K562 (cell line): ENCODE data around the gene IRAK2. TPM values are rescaled to one million over a fixed set of nuclear protein-coding genes. Genes with fewer than 3 reads are reported as not detected.

Experiments
- ATAC-seq: fragments of 200-7000 bp; cut with Tn5 transposase; 3 replicates; pipeline ENCODE4 v1.9.1; 2020; ENCODE audit warnings: moderate library complexity
- BruUV-seq: library from RNA; stranded (reverse); fragments of 400-500 nt; replicated peaks from 2 replicates; lab custom pipeline; 2021; lab: Mats Ljungman, UMichigan
- CTCF ChIA-PET: fragments of 300-600 bp; formaldehyde crosslinking; extraction: SDS; loops from one replicate; lab custom pipeline; 2021; ENCODE audit warnings: low intra/inter-chr PET ratio; lab: Yijun Ruan, JAX
- POLR2A ChIA-PET: fragments of 300-600, 350-650 bp; sonication (Branson Sonifier 250); formaldehyde crosslinking; extraction: SDS; loops from one replicate; lab custom pipeline; 2021; ENCODE audit warnings: antibody characterized with exemption, inconsistent platforms; lab: Yijun Ruan, JAX
- DNase-seq, 4 experiments: peaks; one replicate each; pipeline versions ENCODE4 v3.0.0 to v3.0.0-alpha.2; 2011 to 2018; ENCODE audit warnings: low spot score in 3 of 4, mixed read lengths in 3 of 4; ENCODE audit errors: extremely low read depth in 1 of 4
- FAIRE-seq: peaks from 2 replicates; lab custom pipeline; 2011; peaks lifted over from hg19 to GRCh38; lab: Jason Lieb, UNC
- H2AFZ ChIP-seq: 2 replicates; pipeline ENCODE4 v1.6.0; 2011; ENCODE audit warnings: low read depth, low read length, control low read depth, inconsistent platforms
- H3K27ac ChIP-seq: fragments of 200-600 bp; 3 replicates; pipeline ENCODE4 v1.8.0; 2011; ENCODE audit warnings: low read depth, mild to moderate bottlenecking, control low read depth, inconsistent platforms, low read length, moderate library complexity, mixed read lengths; ENCODE audit errors: extremely low read depth
- H3K27me3 ChIP-seq, 2 experiments: fragments of 300-600 bp in 1 of 2; 2 replicates in 1 of 2; 3 replicates in 1 of 2; pipeline versions ENCODE4 v1.6.0 to v1.8.0; 2011; ENCODE audit warnings: inconsistent platforms in 2 of 2, low read length in 2 of 2, mild to moderate bottlenecking in 1 of 2, mixed read lengths in 1 of 2, moderate library complexity in 1 of 2; ENCODE audit not compliant: control insufficient read depth in 2 of 2, insufficient read depth in 2 of 2
- H3K36me3 ChIP-seq: fragments of 300-600 bp; 3 replicates; pipeline ENCODE4 v1.8.0; 2011; ENCODE audit warnings: mild to moderate bottlenecking, low read length, inconsistent platforms; ENCODE audit not compliant: control insufficient read depth, insufficient read depth
- H3K4me1 ChIP-seq, 2 experiments: fragments of 200-600 bp in 1 of 2; replicated peaks in 1 of 2; 2 replicates in 1 of 2; 3 replicates in 1 of 2; pipeline versions ENCODE4 v1.5.1 to v1.8.0; 2011; ENCODE audit warnings: inconsistent platforms in 2 of 2, low read length in 2 of 2, mild to moderate bottlenecking in 1 of 2, mixed read lengths in 1 of 2, moderate library complexity in 1 of 2; ENCODE audit not compliant: control insufficient read depth in 2 of 2, insufficient read depth in 2 of 2
- H3K4me2 ChIP-seq: 2 replicates; pipeline ENCODE4 v1.6.1; 2011; ENCODE audit warnings: low read length, control low read depth, inconsistent platforms, mixed read lengths; ENCODE audit not compliant: insufficient read depth
- H3K4me3 ChIP-seq: fragments of 200-600 bp; sonication (generic), shearing (Covaris generic); 2 replicates; pipeline ENCODE4 v1.5.1; 2016; ENCODE audit warnings: control low read depth, inconsistent platforms
- H3K79me2 ChIP-seq: fragments of 200-600 bp; 3 replicates; pipeline ENCODE4 v1.8.0; 2011; ENCODE audit warnings: low read length, inconsistent platforms; ENCODE audit not compliant: control insufficient read depth, insufficient read depth
- H3K9ac ChIP-seq, 2 experiments: 2 replicates each; pipeline versions ENCODE4 v1.6.0 to v1.6.1; 2011; ENCODE audit warnings: low read depth in 2 of 2, low read length in 2 of 2, control low read depth in 1 of 2, inconsistent platforms in 1 of 2, mild to moderate bottlenecking in 1 of 2, mixed read lengths in 1 of 2; ENCODE audit not compliant: insufficient read depth in 1 of 2
- H3K9me1 ChIP-seq: one replicate; pipeline ENCODE4 v1.6.0; 2011; ENCODE audit warnings: inconsistent platforms, mild to moderate bottlenecking, low read length, moderate library complexity; ENCODE audit not compliant: control insufficient read depth, insufficient read depth
- H3K9me3 ChIP-seq: replicated peaks from 2 replicates; pipeline ENCODE4 v1.5.1; 2011; ENCODE audit warnings: low read depth, low read length, inconsistent platforms; ENCODE audit not compliant: control insufficient read depth, insufficient read depth
- H4K20me1 ChIP-seq: replicated peaks from 2 replicates; pipeline ENCODE4 v1.6.1; 2011; ENCODE audit warnings: low read length, inconsistent platforms, mixed read lengths; ENCODE audit not compliant: control insufficient read depth, insufficient read depth
- ATF1 ChIP-seq, 2 experiments: fragments of 450-650 bp in 1 of 2; IDR thresholded peaks; 2 replicates each; pipeline ENCODE4 v1.6.1; 2016; ENCODE audit warnings: missing compliant biosample characterization in 1 of 2, missing genetic modification characterization in 1 of 2
- CBX3 ChIP-seq, 2 experiments: IDR thresholded peaks; 1 replicate in 1 of 2; 2 replicates in 1 of 2; pipeline ENCODE4 v1.6.1; 2012; ENCODE audit warnings: inconsistent platforms in 2 of 2, low read length in 2 of 2, borderline replicate concordance in 1 of 2, control low read depth in 1 of 2
- CHD4 ChIP-seq: fragments of 200-600 bp; sonication (generic); IDR thresholded peaks from 3 replicates; pipeline ENCODE4 v1.6.1; 2012; ENCODE audit warnings: low read depth, mild to moderate bottlenecking, mixed read lengths, low read length, inconsistent platforms; ENCODE audit not compliant: insufficient read depth, insufficient replicate concordance, poor library complexity, severe bottlenecking
- CREB3 ChIP-seq: fragments of 450-650 bp; conservative IDR thresholded peaks from 2 replicates; pipeline ENCODE4 v1.6.1; 2016; ENCODE audit warnings: missing genetic modification characterization, low read depth, mild to moderate bottlenecking, missing compliant biosample characterization, moderate library complexity
- DPF2 ChIP-seq: fragments of 450-650 bp; IDR thresholded peaks from 2 replicates; pipeline ENCODE4 v1.6.1; 2016
- FOXP1 ChIP-seq: sonication (generic); formaldehyde crosslinking; IDR thresholded peaks from 2 replicates; pipeline ENCODE4 v1.8.0; 2022; ENCODE audit warnings: mild to moderate bottlenecking, missing genetic modification reagents
- HDGF ChIP-seq: fragments of 450-650 bp; IDR thresholded peaks from 2 replicates; pipeline ENCODE4 v1.6.1; 2016
- MECOM ChIP-seq: fragments of 250-450 bp; sonication (Bioruptor Pico); IDR thresholded peaks from 2 replicates; pipeline ENCODE4 v1.8.0; 2022; ENCODE audit warnings: inconsistent platforms
- NONO ChIP-seq, 2 experiments: fragments of 200-400 bp in 1 of 2; fragments of 450-650 bp in 1 of 2; formaldehyde crosslinking in 1 of 2; IDR thresholded peaks; 2 replicates each; pipeline ENCODE4 v1.6.1; 2017; ENCODE audit warnings: low read depth in 2 of 2, mild to moderate bottlenecking in 2 of 2, moderate library complexity in 2 of 2, low read length in 1 of 2
- SMC3 ChIP-seq: conservative IDR thresholded peaks from 2 replicates; pipeline ENCODE4 v1.6.1; 2011; ENCODE audit warnings: low read depth, low read length, improper control_type of control experiment; ENCODE audit not compliant: insufficient read depth
- WGBS: fragments of 100-300 bp; shearing (Covaris generic); methylation state at CpG from one replicate; pipeline ENCODE4 v1.1.6; 2016; ENCODE audit warnings: low coverage, mixed read lengths; ENCODE audit not compliant: insufficient coverage; ENCODE audit errors: missing lambda C conversion rate; 5-methylcytosine and 5-hydroxymethylcytosine counted together
- in situ Hi-C: fragments of 300-500 bp; cut with MboI; formaldehyde crosslinking; loops from 4 replicates; pipeline ENCODE4 v1.15.0; 2018; ENCODE audit warnings: inconsistent platforms, mixed read lengths
- intact Hi-C: fragments of 100-400 bp; cut with micrococcal nuclease; formaldehyde crosslinking; loops from 2 replicates; pipeline ENCODE4 v1.14.2; 2022
- polyA plus RNA-seq, 8 experiments: library from polyadenylated mRNA; depleted of rRNA in 4 of 8; stranded (reverse) in 5 of 8; unstranded in 3 of 8; fragments of >200 nt; fragmentation: Nextera tagmentation in 2 of 8; fragmentation: Illumina TruSeq in 1 of 8; extraction: Ambion mirVana in 2 of 8; extraction: Trizol in 1 of 8; gene quantifications; 2 replicates each; pipeline versions ENCODE4 v1.2.1 to v1.2.3, GENCODE V29; 2011 to 2014; ENCODE audit warnings: inconsistent platforms in 1 of 8, missing spikeins in 1 of 8
- total RNA-seq, 7 experiments: library from RNA; depleted of rRNA in 6 of 7; stranded (reverse); fragments of >200 nt in 6 of 7; fragmentation: Illumina TruSeq in 2 of 7; extraction: Trizol in 2 of 7; gene quantifications; 2 replicates each; pipeline versions ENCODE4 v1.2.1 to v1.2.3, GENCODE V29; 2011 to 2021; ENCODE audit warnings: low replicate concordance in 1 of 7
- TF ChIP-seq, protein P1 (sequence below), 2 experiments: fragments of 450-650 bp in 1 of 2; sonication (generic) in 1 of 2; formaldehyde crosslinking in 1 of 2; IDR thresholded peaks; 2 replicates each; pipeline versions ENCODE4 v1.7.1 to v1.9.0; 2016 to 2022; ENCODE audit warnings: inconsistent platforms in 1 of 2, mild to moderate bottlenecking in 1 of 2, missing genetic modification reagents in 1 of 2

Gene IRAK2
- total and polyA plus RNA-seq, 9 of the 15 experiments (the other 6 are each of a cell fraction or from before 2014, with no cell fraction given), result 0.42 to 4.4 (median 2.7) TPM

- intact Hi-C loops (loop anchor here (2.0 kb wide), 1 partner anchor 73 kb away; the partner anchor contains the start of gene SEC13), in situ Hi-C loops (no loop called here)
- no peaks in the 10 kb centered on the region for H4K20me1 ChIP-seq
- WGBS, result 61% methylated on average over 14 of the region's 14 CpGs
- no TSS peak for BruUV-seq
- peak overlapping the region; percentile 9; the same call in 1 of the 3 replicates for H3K27ac ChIP-seq
- H3K79me2 ChIP-seq, result peaks cover 40% of the 10 kb centered on the region
- ChIA-PET CTCF (no interaction called here), POLR2A (interaction anchor here (0.6 to 1.5 kb wide), 15 partner anchors 9 to 608 kb away, joined by 3 to 7 read pairs (median 3); no protein-coding TSS in a partner anchor)
- ATAC-seq (no peak), FAIRE-seq (peak; percentile 15), DNase-seq (no peak)
- no peaks in the 10 kb centered on the region for H3K9me1 ChIP-seq
- H3K27me3 ChIP-seq, result no peaks in the 10 kb centered on the region
- peaks cover 18% of the 10 kb centered on the region for H3K9me3 ChIP-seq
- peak overlapping the region; percentile 82 for H2AFZ ChIP-seq
- H3K4me2 ChIP-seq, result peak overlapping the region; percentile 98
- H3K4me1 ChIP-seq, result peaks cover 10 to 21% of the 10 kb centered on the region in 2 experiments
- H3K9ac ChIP-seq, result peak overlapping the region; percentile 93 to 98; a peak in 3 of 4 replicates
- peak overlapping the region; percentile 81 for H3K4me3 ChIP-seq
- H3K36me3 ChIP-seq, result peaks cover 21% of the 10 kb centered on the region; the same call in 2 of the 3 replicates
- TF ChIP-seq DPF2 (peak; percentile 68), CHD4 (peak; percentile 79), NONO (IDR thresholded peaks at IDR 0.05; ENCODE audit: low read depth in 2 of 2, low read length in 1 of 2) (no peak), ATF1 (CRISPR knock-in tag; IDR thresholded peaks at IDR 0.05) (no peak), ATF1 (tag; IDR thresholded peaks at IDR 0.05) (no peak), CREB3 (no peak), HDGF (no peak), SMC3 (no peak), FOXP1 (no peak), MECOM (CRISPR knock-in tag) (peak; percentile 57; the same call in 1 of the 2 replicates), CBX3 (IDR thresholded peaks at IDR 0.05; ENCODE audit: borderline replicate concordance in 1 of 2, low read length in 2 of 2) (no peak)
- TF ChIP-seq, protein P1, sequence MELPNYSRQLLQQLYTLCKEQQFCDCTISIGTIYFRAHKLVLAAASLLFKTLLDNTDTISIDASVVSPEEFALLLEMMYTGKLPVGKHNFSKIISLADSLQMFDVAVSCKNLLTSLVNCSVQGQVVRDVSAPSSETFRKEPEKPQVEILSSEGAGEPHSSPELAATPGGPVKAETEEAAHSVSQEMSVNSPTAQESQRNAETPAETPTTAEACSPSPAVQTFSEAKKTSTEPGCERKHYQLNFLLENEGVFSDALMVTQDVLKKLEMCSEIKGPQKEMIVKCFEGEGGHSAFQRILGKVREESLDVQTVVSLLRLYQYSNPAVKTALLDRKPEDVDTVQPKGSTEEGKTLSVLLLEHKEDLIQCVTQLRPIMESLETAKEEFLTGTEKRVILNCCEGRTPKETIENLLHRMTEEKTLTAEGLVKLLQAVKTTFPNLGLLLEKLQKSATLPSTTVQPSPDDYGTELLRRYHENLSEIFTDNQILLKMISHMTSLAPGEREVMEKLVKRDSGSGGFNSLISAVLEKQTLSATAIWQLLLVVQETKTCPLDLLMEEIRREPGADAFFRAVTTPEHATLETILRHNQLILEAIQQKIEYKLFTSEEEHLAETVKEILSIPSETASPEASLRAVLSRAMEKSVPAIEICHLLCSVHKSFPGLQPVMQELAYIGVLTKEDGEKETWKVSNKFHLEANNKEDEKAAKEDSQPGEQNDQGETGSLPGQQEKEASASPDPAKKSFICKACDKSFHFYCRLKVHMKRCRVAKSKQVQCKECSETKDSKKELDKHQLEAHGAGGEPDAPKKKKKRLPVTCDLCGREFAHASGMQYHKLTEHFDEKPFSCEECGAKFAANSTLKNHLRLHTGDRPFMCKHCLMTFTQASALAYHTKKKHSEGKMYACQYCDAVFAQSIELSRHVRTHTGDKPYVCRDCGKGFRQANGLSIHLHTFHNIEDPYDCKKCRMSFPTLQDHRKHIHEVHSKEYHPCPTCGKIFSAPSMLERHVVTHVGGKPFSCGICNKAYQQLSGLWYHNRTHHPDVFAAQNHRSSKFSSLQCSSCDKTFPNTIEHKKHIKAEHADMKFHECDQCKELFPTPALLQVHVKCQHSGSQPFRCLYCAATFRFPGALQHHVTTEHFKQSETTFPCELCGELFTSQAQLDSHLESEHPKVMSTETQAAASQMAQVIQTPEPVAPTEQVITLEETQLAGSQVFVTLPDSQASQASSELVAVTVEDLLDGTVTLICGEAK (IDR thresholded peaks at IDR 0.05), result peak; percentile 57
- TF ChIP-seq, protein P1 (CRISPR knock-in tag; IDR thresholded peaks at IDR 0.05), result no peak
Observed at GRCh38 chr3:10247679-10248183, 83.0 kb downstream of the IRAK2 start.
